Keratinocyte (primary cell): Measurements from ENCODE around the gene DAB1. TPM values are rescaled to one million over a fixed set of nuclear protein-coding genes. Genes with fewer than 3 reads are reported as not detected.

Experiments
- DNase-seq: peaks from one replicate; pipeline ENCODE4 v3.0.0-alpha.2; 2011; ENCODE audit warnings: low read depth, missing footprints, low spot score
- FAIRE-seq: peaks from 2 replicates; lab custom pipeline; 2011; peaks lifted over from hg19 to GRCh38; lab: Jason Lieb, UNC
- H2AFZ ChIP-seq: 2 replicates; pipeline ENCODE4 v1.6.0; 2012; ENCODE audit warnings: low read length, control low read depth, inconsistent platforms; ENCODE audit not compliant: control insufficient read depth
- H3K27ac ChIP-seq: 2 replicates; pipeline ENCODE4 v1.5.1; 2011; ENCODE audit warnings: low read length; ENCODE audit not compliant: control insufficient read depth, insufficient read depth
- H3K27me3 ChIP-seq: 3 replicates; pipeline ENCODE4 v1.6.0; 2011; ENCODE audit warnings: low read length; ENCODE audit not compliant: control insufficient read depth, insufficient read depth; ENCODE audit errors: extremely low read depth
- H3K36me3 ChIP-seq, 2 experiments: 2 replicates in 1 of 2; 3 replicates in 1 of 2; pipeline ENCODE4 v1.5.1; 2011; ENCODE audit warnings: low read length in 2 of 2, mild to moderate bottlenecking in 1 of 2; ENCODE audit not compliant: control insufficient read depth in 2 of 2, insufficient read depth in 2 of 2; ENCODE audit errors: extremely low read depth in 1 of 2
- H3K4me1 ChIP-seq: 3 replicates; pipeline ENCODE4 v1.5.1; 2011; ENCODE audit warnings: low read length; ENCODE audit not compliant: control insufficient read depth, insufficient read depth; ENCODE audit errors: extremely low read depth
- H3K4me2 ChIP-seq: 3 replicates; pipeline ENCODE4 v1.6.0; 2011; ENCODE audit warnings: low read depth, low read length; ENCODE audit not compliant: control insufficient read depth, insufficient read depth; ENCODE audit errors: extremely low read depth
- H3K4me3 ChIP-seq, 3 experiments: fragments of 200-600 bp in 1 of 3; sonication (generic) in 1 of 3; 2 replicates in 2 of 3; 3 replicates in 1 of 3; pipeline ENCODE4 v1.5.1; 2011 to 2016; ENCODE audit warnings: low read length in 3 of 3, mild to moderate bottlenecking in 3 of 3, control low read depth in 2 of 3, inconsistent platforms in 1 of 3, low read depth in 1 of 3, mixed read lengths in 1 of 3, mixed run types in 1 of 3, moderate library complexity in 1 of 3; ENCODE audit not compliant: control insufficient read depth in 2 of 3, insufficient read depth in 2 of 3; ENCODE audit errors: extremely low read depth in 1 of 3
- H3K79me2 ChIP-seq: 2 replicates; pipeline ENCODE4 v1.6.0; 2012; ENCODE audit warnings: low read length; ENCODE audit not compliant: control insufficient read depth, insufficient read depth
- H3K9ac ChIP-seq: 3 replicates; pipeline ENCODE4 v1.6.0; 2011; ENCODE audit warnings: low read length; ENCODE audit not compliant: control insufficient read depth, insufficient read depth; ENCODE audit errors: extremely low read depth
- H3K9me1 ChIP-seq: 3 replicates; pipeline ENCODE4 v1.6.0; 2011; ENCODE audit warnings: low read length; ENCODE audit not compliant: control insufficient read depth, insufficient read depth; ENCODE audit errors: extremely low read depth
- H3K9me3 ChIP-seq: 2 replicates; pipeline ENCODE4 v1.5.1; 2012; ENCODE audit warnings: low read depth, low read length; ENCODE audit not compliant: control insufficient read depth
- H4K20me1 ChIP-seq: 3 replicates; pipeline ENCODE4 v1.6.0; 2011; ENCODE audit warnings: low read length; ENCODE audit not compliant: control insufficient read depth, insufficient read depth; ENCODE audit errors: extremely low read depth
- CTCF ChIP-seq, 3 experiments: IDR thresholded peaks in 1 of 3; conservative IDR thresholded peaks in 1 of 3; optimal IDR thresholded peaks in 1 of 3; 2 replicates in 2 of 3; 3 replicates in 1 of 3; pipeline versions ENCODE3 to v1.5.1; 2011; ENCODE audit warnings: low read length in 3 of 3, mild to moderate bottlenecking in 3 of 3, moderate library complexity in 2 of 3, control low read depth in 1 of 3, inconsistent platforms in 1 of 3; ENCODE audit not compliant: insufficient read depth in 2 of 3; ENCODE audit errors: extremely low read depth in 1 of 3
- EZH2 ChIP-seq: IDR thresholded peaks from one replicate; pipeline ENCODE4 v1.6.1; 2012; ENCODE audit warnings: inconsistent platforms, mild to moderate bottlenecking, low read length, moderate library complexity
- dilution Hi-C: fragments of 300-500 bp; cut with MboI; formaldehyde crosslinking; loops from one replicate; pipeline ENCODE4 v1.7.0; 2020; ENCODE audit warnings: low sequenced_read_pairs; ENCODE audit not compliant: extremely low pct_ligation_motif_present
- polyA plus RNA-seq, 5 experiments: library from polyadenylated mRNA; depleted of rRNA in 3 of 5; stranded (reverse) in 3 of 5; stranded (forward) in 1 of 5; unstranded in 1 of 5; fragments of >200 nt; gene quantifications; 1 replicate in 1 of 5; 2 replicates in 3 of 5; 3 replicates in 1 of 5; pipeline versions ENCODE4 v1.2.1 to v1.2.3, GENCODE V29; 2011 to 2012; ENCODE audit warnings: missing spikeins in 2 of 5, low read depth in 1 of 5, low replicate concordance in 1 of 5

DAB1 gene
- polyA plus RNA-seq, 1 donor (not counting 4 experiments of a cell fraction or from before 2014, with no cell fraction given): 0.01 TPM

DNA sequence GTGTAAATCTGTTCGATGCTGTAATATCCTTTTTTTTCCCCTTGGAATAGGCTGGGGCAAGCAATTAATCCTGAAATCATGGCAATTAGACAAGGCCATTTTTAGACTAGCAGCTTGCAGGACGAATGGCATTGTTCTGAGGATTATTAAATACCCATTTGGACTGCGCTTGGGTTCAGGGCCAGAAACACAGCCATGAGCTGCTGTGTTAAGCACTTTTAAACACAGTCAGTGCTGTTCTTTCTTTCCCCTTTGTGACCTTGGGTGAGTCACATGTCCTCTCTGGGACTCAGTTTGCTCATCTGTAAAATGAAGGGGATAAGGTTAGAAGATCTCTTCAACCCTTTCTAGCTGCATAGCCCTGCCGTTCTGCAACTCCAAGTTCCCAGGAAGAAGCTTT is 399.4 kb downstream of the DAB1 start:
- Histone ChIP-seq H3K9me3 (no peaks in the 10 kb centered on the region), H3K9me1 (no peaks in the 10 kb centered on the region), H3K4me3 (no peak overlapping the region), H3K27ac (no peak overlapping the region), H3K79me2 (no peaks in the 10 kb centered on the region), H3K9ac (no peak overlapping the region), H3K27me3 (no peaks in the 10 kb centered on the region), H2AFZ (no peak overlapping the region), H3K4me1 (peaks cover 12% of the 10 kb centered on the region), H3K4me2 (no peak overlapping the region), H4K20me1 (no peaks in the 10 kb centered on the region), H3K36me3 (no peaks in the 10 kb centered on the region)
- DNase-seq (no peak), FAIRE-seq (no peak)
- TF ChIP-seq EZH2: no peak
- TF ChIP-seq CTCF (optimal IDR thresholded peaks at IDR 0.05 in 1 of 3, IDR thresholded peaks at IDR 0.05 in 1 of 3, conservative IDR thresholded peaks at IDR 0.05 in 1 of 3; ENCODE audit: extremely low read depth in 1 of 3, insufficient read depth in 2 of 3, low read length in 3 of 3): no peak
- dilution Hi-C loops: no loop called here

DNA sequence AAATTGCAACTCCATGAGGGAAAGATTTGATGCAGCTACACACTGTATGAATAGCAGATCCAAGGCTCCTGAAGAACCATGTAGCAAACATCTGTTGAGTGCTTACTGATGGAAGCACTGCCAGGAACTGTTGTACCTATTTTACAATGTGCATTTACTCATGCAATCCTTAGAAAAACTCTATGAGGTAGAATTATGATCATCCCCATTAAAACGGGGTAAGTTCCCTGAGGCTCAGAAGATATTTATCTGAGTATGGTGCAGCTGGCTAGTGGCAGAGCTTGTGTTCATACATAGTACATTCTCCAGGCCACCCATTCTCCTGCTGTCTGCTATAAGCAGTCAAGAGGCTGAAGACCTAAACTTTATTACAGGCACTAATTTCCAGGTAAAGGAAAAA is 403.6 kb downstream of the DAB1 start:
- Histone ChIP-seq H3K9ac (no peak overlapping the region), H3K36me3 (no peaks in the 10 kb centered on the region), H3K4me2 (no peak overlapping the region), H4K20me1 (no peaks in the 10 kb centered on the region), H3K27me3 (no peaks in the 10 kb centered on the region), H3K9me3 (no peaks in the 10 kb centered on the region), H3K4me3 (no peak overlapping the region), H3K27ac (no peak overlapping the region), H3K4me1 (no peaks in the 10 kb centered on the region), H3K79me2 (no peaks in the 10 kb centered on the region), H3K9me1 (no peaks in the 10 kb centered on the region), H2AFZ (no peak overlapping the region)
- DNase-seq: no peak
- dilution Hi-C loops: no loop called here
- FAIRE-seq: no peak
- TF ChIP-seq CTCF (optimal IDR thresholded peaks at IDR 0.05 in 1 of 3, IDR thresholded peaks at IDR 0.05 in 1 of 3, conservative IDR thresholded peaks at IDR 0.05 in 1 of 3; ENCODE audit: extremely low read depth in 1 of 3, insufficient read depth in 2 of 3, low read length in 3 of 3): no peak
- no peak for TF ChIP-seq EZH2
